SK-N-SH (cell line): Measurements from ENCODE around the gene ENOPH1. TPM values are rescaled to one million over a fixed set of nuclear protein-coding genes. Genes with fewer than 3 reads are reported as not detected.
"Not testable (repeated sequence)": the region's sequence is repeated elsewhere in the genome, so short reads cannot be mapped to it uniquely, and the experiment has no call there.

Experiments
- CTCF ChIA-PET: fragments of 300-600, 350-600 bp; formaldehyde crosslinking; extraction: SDS; loops from one replicate; lab custom pipeline; 2021; lab: Yijun Ruan, JAX
- POLR2A ChIA-PET: fragments of 350-600 bp; sonication (Branson Sonifier 250); formaldehyde crosslinking; extraction: SDS; loops from one replicate; lab custom pipeline; 2020; ENCODE audit warnings: antibody characterized with exemption, inconsistent platforms; lab: Yijun Ruan, JAX
- DNase-seq: peaks from one replicate; pipeline ENCODE4 v3.0.0; 2012
- H2AFZ ChIP-seq: fragments of 200-600 bp; sonication (generic); 2 replicates; pipeline ENCODE4 v1.8.1; 2016; ENCODE audit warnings: antibody characterized with exemption, mild to moderate bottlenecking, low read depth
- H3F3A ChIP-seq: fragments of 200-600 bp; sonication (generic); replicated peaks from 2 replicates; pipeline ENCODE3; 2016; ENCODE audit warnings: antibody characterized with exemption, mild to moderate bottlenecking; ENCODE audit not compliant: insufficient read depth
- H3K27ac ChIP-seq, 2 experiments: fragments of 200-500 bp in 1 of 2; fragments of 200-600 bp in 1 of 2; sonication (Bioruptor generic) in 1 of 2; sonication (generic), shearing (Covaris generic) in 1 of 2; 2 replicates each; pipeline versions ENCODE4 v1.5.1 to v1.6.1; 2014 to 2016; ENCODE audit warnings: low read depth in 2 of 2, inconsistent platforms in 1 of 2, low read length in 1 of 2, mild to moderate bottlenecking in 1 of 2, mixed read lengths in 1 of 2
- H3K27me3 ChIP-seq: fragments of 200-600 bp; sonication (generic), shearing (Covaris generic); 2 replicates; pipeline ENCODE4 v1.6.1; 2016; ENCODE audit warnings: mixed run types; ENCODE audit not compliant: insufficient read depth
- H3K36me3 ChIP-seq, 2 experiments: fragments of 200-500 bp in 1 of 2; fragments of 200-600 bp in 1 of 2; sonication (Bioruptor generic) in 1 of 2; sonication (generic) in 1 of 2; replicated peaks in 1 of 2; 2 replicates each; pipeline versions ENCODE3 to v1.5.1; 2014 to 2016; ENCODE audit warnings: low read length in 1 of 2, mild to moderate bottlenecking in 1 of 2; ENCODE audit not compliant: insufficient read depth in 2 of 2, control insufficient read depth in 1 of 2
- H3K4me1 ChIP-seq, 2 experiments: fragments of 200-500 bp in 1 of 2; fragments of 200-600 bp in 1 of 2; sonication (Bioruptor generic) in 1 of 2; sonication (generic), shearing (Covaris generic) in 1 of 2; 2 replicates each; pipeline versions ENCODE4 v1.5.1 to v1.6.1; 2014 to 2016; ENCODE audit warnings: low read depth in 1 of 2, low read length in 1 of 2, mixed run types in 1 of 2; ENCODE audit not compliant: insufficient read depth in 2 of 2, control insufficient read depth in 1 of 2
- H3K4me2 ChIP-seq: fragments of 200-600 bp; sonication (generic), shearing (Covaris generic); 2 replicates; pipeline ENCODE4 v1.6.1; 2017; ENCODE audit warnings: mixed run types
- H3K4me3 ChIP-seq, 2 experiments: fragments of 200-500 bp in 1 of 2; fragments of 200-600 bp in 1 of 2; sonication (Bioruptor generic) in 1 of 2; sonication (generic), shearing (Covaris generic) in 1 of 2; 2 replicates each; pipeline versions ENCODE4 v1.5.1 to v1.8.1; 2014 to 2016; ENCODE audit warnings: low read depth in 2 of 2, inconsistent platforms in 1 of 2, low read length in 1 of 2, mild to moderate bottlenecking in 1 of 2, mixed read lengths in 1 of 2, moderate library complexity in 1 of 2
- H3K79me2 ChIP-seq: fragments of 200-600 bp; sonication (generic); 2 replicates; pipeline ENCODE4 v1.8.1; 2017; ENCODE audit warnings: mild to moderate bottlenecking; ENCODE audit not compliant: insufficient read depth
- H3K9ac ChIP-seq: fragments of 200-600 bp; sonication (generic); 2 replicates; pipeline ENCODE4 v1.6.1; 2017; ENCODE audit warnings: mixed run types
- H3K9me2 ChIP-seq: fragments of 200-600 bp; sonication (generic); 2 replicates; pipeline ENCODE4 v1.6.1; 2017; ENCODE audit warnings: mixed run types
- H3K9me3 ChIP-seq: fragments of 200-600 bp; sonication (generic); 2 replicates; pipeline ENCODE4 v1.6.1; 2017; ENCODE audit warnings: mixed run types, mild to moderate bottlenecking, moderate library complexity
- H4K20me1 ChIP-seq: fragments of 200-600 bp; sonication (generic); 2 replicates; pipeline ENCODE4 v1.6.1; 2017; ENCODE audit warnings: mild to moderate bottlenecking, mixed run types; ENCODE audit not compliant: insufficient read depth
- CTCF ChIP-seq: fragments of 200-600 bp; sonication (generic); IDR thresholded peaks from 2 replicates; pipeline ENCODE4 v1.6.1; 2017; ENCODE audit warnings: antibody characterized with exemption, mild to moderate bottlenecking, moderate library complexity
- FOXJ3 ChIP-seq: sonication (generic); formaldehyde crosslinking; IDR thresholded peaks from 2 replicates; pipeline ENCODE4 v1.5.1; 2020; ENCODE audit warnings: mild to moderate bottlenecking, missing genetic modification reagents
- MAX ChIP-seq: IDR thresholded peaks from 2 replicates; pipeline ENCODE4 v1.4.0; 2012; ENCODE audit warnings: low read depth
- MXI1 ChIP-seq: IDR thresholded peaks from 2 replicates; pipeline ENCODE4 v1.6.1; 2012; ENCODE audit warnings: mild to moderate bottlenecking, low read depth, low read length, improper control_type of control experiment
- SIN3A ChIP-seq: IDR thresholded peaks from 2 replicates; pipeline ENCODE4 v1.6.1; 2012; ENCODE audit warnings: low read depth, mild to moderate bottlenecking, low read length, moderate library complexity, borderline replicate concordance
- WGBS: methylation state at CpG from one replicate; pipeline ENCODE4 v1.1.6; 2017; ENCODE audit warnings: low lambda C conversion rate; 5-methylcytosine and 5-hydroxymethylcytosine counted together
- polyA plus RNA-seq, 3 experiments: library from polyadenylated mRNA; depleted of rRNA; stranded (reverse); fragments of >200 nt; gene quantifications; 2 replicates each; pipeline ENCODE4 v1.2.3, GENCODE V29; 2012
- TF ChIP-seq, protein P1 (sequence below): fragments of 150-350 bp; IDR thresholded peaks from 2 replicates; pipeline ENCODE4 v1.6.1; 2017; ENCODE audit warnings: antibody characterized with exemption, low read length, low read depth, borderline replicate concordance

Gene ENOPH1
- polyA plus RNA-seq, 1 of the 3 experiments (the other 2 are of a cell fraction) = 14.9 TPM

GRCh38 chr4:82473621-82474164 is 43.3 kb downstream of the ENOPH1 start:
- no peaks in the 10 kb centered on the region for H3K27me3 ChIP-seq
- H2AFZ ChIP-seq = no peak overlapping the region
- CTCF ChIA-PET = interaction anchor here (0.9 to 1.7 kb wide), 2 partner anchors 265 to 327 kb away, joined by 3 to 4 read pairs; no protein-coding TSS in a partner anchor
- no peak for TF ChIP-seq SIN3A
- TF ChIP-seq, all 33 proteins: peak for 0
- Histone ChIP-seq H3K4me3 (no peak overlapping the region), H4K20me1 (no peaks in the 10 kb centered on the region), H3K4me1 (no peaks in the 10 kb centered on the region), H3K9ac (no peak overlapping the region), H3K79me2 (no peaks in the 10 kb centered on the region), H3K4me2 (no peak overlapping the region), H3K36me3 (no peaks in the 10 kb centered on the region), H3K9me2 (no peaks in the 10 kb centered on the region), H3K9me3 (no peaks in the 10 kb centered on the region), H3K27ac (no peak overlapping the region), H3F3A (no peaks in the 10 kb centered on the region)
- no peak for DNase-seq
- POLR2A ChIA-PET = no interaction called here
- 96% methylated on average over 12 of the region's 15 CpGs for WGBS

- CTCF ChIA-PET = not testable (repeated sequence)
Observed at GRCh38 chr4:82475931-82476330, 45.5 kb downstream of the ENOPH1 start.

GRCh38 chr4:82477469-82477868 is 47.1 kb downstream of the ENOPH1 start:
- H3K4me1 ChIP-seq, H3K36me3 ChIP-seq, H4K20me1 ChIP-seq, H3K27me3 ChIP-seq, H3K79me2 ChIP-seq, H3K4me3 ChIP-seq, POLR2A ChIA-PET, H2AFZ ChIP-seq, H3K9me2 ChIP-seq, H3K4me2 ChIP-seq, H3K27ac ChIP-seq, H3F3A ChIP-seq, CTCF ChIA-PET, H3K9me3 ChIP-seq, H3K9ac ChIP-seq, DNase-seq: not testable (repeated sequence)
- WGBS = 88% methylated on average over 9 of the region's 9 CpGs

More at GRCh38 chr4:82475931-82476330, 45.5 kb downstream of the ENOPH1 start:
- H3K9ac ChIP-seq, H3K9me2 ChIP-seq, H3K27ac ChIP-seq, H3K4me1 ChIP-seq, POLR2A ChIA-PET, DNase-seq, H3K4me2 ChIP-seq, H3K9me3 ChIP-seq, H3F3A ChIP-seq, H3K4me3 ChIP-seq, H4K20me1 ChIP-seq, H3K36me3 ChIP-seq, H2AFZ ChIP-seq, H3K79me2 ChIP-seq, H3K27me3 ChIP-seq: not testable (repeated sequence)
- 87% methylated on average over 7 of the region's 7 CpGs for WGBS

DNA sequence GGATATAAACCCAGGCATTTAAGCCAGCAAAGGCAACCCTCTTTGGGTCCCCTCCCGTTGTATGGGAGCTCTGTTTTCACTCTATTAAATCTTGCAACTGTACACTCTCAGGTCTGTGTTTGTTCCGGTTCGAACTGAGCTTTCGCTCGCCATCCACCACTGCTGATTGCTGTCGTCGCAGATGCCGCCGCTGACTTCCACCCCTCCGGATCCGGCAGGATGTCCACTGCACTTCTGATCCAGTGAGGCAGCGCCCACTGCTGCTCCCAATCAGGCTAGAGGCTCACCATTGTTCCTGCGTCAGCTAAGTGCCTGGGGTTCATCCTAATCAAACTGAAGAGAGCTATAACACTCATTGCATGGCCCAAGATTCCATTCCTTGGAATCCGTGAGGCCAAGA is 49.2 kb downstream of the ENOPH1 start:
- CTCF ChIA-PET = no interaction called here

More for the DNA sequence above, 49.2 kb downstream of the ENOPH1 start:
- H3K9ac ChIP-seq = no peak overlapping the region
- no peaks in the 10 kb centered on the region for H3K27me3 ChIP-seq
- no peak overlapping the region for H2AFZ ChIP-seq
- H3K27ac ChIP-seq = no peak overlapping the region
- H4K20me1 ChIP-seq = no peaks in the 10 kb centered on the region
- 89% methylated on average over 14 of the region's 14 CpGs for WGBS
- no peaks in the 10 kb centered on the region for H3K4me1 ChIP-seq
- POLR2A ChIA-PET = no interaction called here
- H3K4me2 ChIP-seq = no peak overlapping the region
- H3K9me2 ChIP-seq = no peaks in the 10 kb centered on the region
- no peaks in the 10 kb centered on the region for H3K9me3 ChIP-seq
- DNase-seq = no peak
- no peaks in the 10 kb centered on the region for H3F3A ChIP-seq
- peaks cover 0 to 8% of the 10 kb centered on the region in 2 experiments for H3K36me3 ChIP-seq
- no peak overlapping the region for H3K4me3 ChIP-seq
- TF ChIP-seq MXI1 (no peak), FOXJ3 (CRISPR knock-in tag) (no peak), MAX (no peak), CTCF (no peak)
- TF ChIP-seq, protein P1, sequence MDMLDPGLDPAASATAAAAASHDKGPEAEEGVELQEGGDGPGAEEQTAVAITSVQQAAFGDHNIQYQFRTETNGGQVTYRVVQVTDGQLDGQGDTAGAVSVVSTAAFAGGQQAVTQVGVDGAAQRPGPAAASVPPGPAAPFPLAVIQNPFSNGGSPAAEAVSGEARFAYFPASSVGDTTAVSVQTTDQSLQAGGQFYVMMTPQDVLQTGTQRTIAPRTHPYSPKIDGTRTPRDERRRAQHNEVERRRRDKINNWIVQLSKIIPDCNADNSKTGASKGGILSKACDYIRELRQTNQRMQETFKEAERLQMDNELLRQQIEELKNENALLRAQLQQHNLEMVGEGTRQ = no peak
- H3K79me2 ChIP-seq = no peaks in the 10 kb centered on the region
